H9 (cell line): ENCODE results near the gene PDE1C. TPM values are rescaled to one million over a fixed set of nuclear protein-coding genes. Genes with fewer than 3 reads are reported as not detected.

ENCODE experiments used
- DNase-seq: peaks from one replicate; pipeline ENCODE4 v3.0.0-alpha.2; 2017
- H2AFZ ChIP-seq: one replicate; pipeline ENCODE4 v1.6.1; 2013; ENCODE audit warnings: mild to moderate bottlenecking, low read length, control low read depth, moderate library complexity
- H2AK5ac ChIP-seq: 2 replicates; pipeline ENCODE4 v1.6.1; 2013; ENCODE audit warnings: low read length, control low read depth, mixed read lengths; ENCODE audit not compliant: insufficient read length
- H2BK120ac ChIP-seq: one replicate; pipeline ENCODE4 v1.6.1; 2013; ENCODE audit warnings: low read depth, mild to moderate bottlenecking, low read length, control low read depth, inconsistent platforms; ENCODE audit not compliant: poor library complexity, severe bottlenecking
- H2BK12ac ChIP-seq: 2 replicates; pipeline ENCODE4 v1.6.1; 2013; ENCODE audit warnings: low read length, control low read depth, mixed read lengths, low read depth; ENCODE audit not compliant: insufficient read length
- H2BK15ac ChIP-seq: 2 replicates; pipeline ENCODE4 v1.6.1; 2013; ENCODE audit warnings: low read depth, low read length, control low read depth
- H2BK20ac ChIP-seq: one replicate; pipeline ENCODE4 v1.6.1; 2013; ENCODE audit warnings: low read depth, mild to moderate bottlenecking, low read length, control low read depth, inconsistent platforms; ENCODE audit not compliant: poor library complexity, severe bottlenecking
- H2BK5ac ChIP-seq: 2 replicates; pipeline ENCODE4 v1.6.1; 2013; ENCODE audit warnings: low read length, control low read depth, mixed read lengths; ENCODE audit not compliant: insufficient read length
- H3K14ac ChIP-seq: 2 replicates; pipeline ENCODE4 v1.6.1; 2013; ENCODE audit warnings: low read length, control low read depth; ENCODE audit not compliant: insufficient read depth
- H3K18ac ChIP-seq: 2 replicates; pipeline ENCODE4 v1.6.1; 2013; ENCODE audit warnings: low read depth, mild to moderate bottlenecking, mixed read lengths, low read length, control low read depth; ENCODE audit not compliant: insufficient read length
- H3K23ac ChIP-seq: 2 replicates; pipeline ENCODE4 v1.6.1; 2013; ENCODE audit warnings: low read length, control low read depth, mixed read lengths, low read depth; ENCODE audit not compliant: insufficient read length
- H3K23me2 ChIP-seq: 2 replicates; pipeline ENCODE4 v1.6.1; 2013; ENCODE audit warnings: low read depth, mild to moderate bottlenecking, mixed read lengths, low read length, control low read depth; ENCODE audit not compliant: insufficient read length, poor library complexity, severe bottlenecking
- H3K27ac ChIP-seq: 2 replicates; pipeline ENCODE4 v1.5.1; 2013; ENCODE audit warnings: low read length, control low read depth, mixed read lengths, low read depth; ENCODE audit not compliant: insufficient read length
- H3K27me3 ChIP-seq: 2 replicates; pipeline ENCODE4 v1.6.1; 2013; ENCODE audit warnings: low read length, control low read depth, inconsistent platforms; ENCODE audit not compliant: insufficient read depth
- H3K4ac ChIP-seq: 2 replicates; pipeline ENCODE4 v1.6.1; 2013; ENCODE audit warnings: low read depth, mild to moderate bottlenecking, control low read depth, inconsistent platforms, low read length, moderate library complexity
- H3K4me1 ChIP-seq: 2 replicates; pipeline ENCODE4 v1.6.1; 2013; ENCODE audit warnings: low read length, control low read depth, inconsistent platforms; ENCODE audit not compliant: insufficient read depth
- H3K4me2 ChIP-seq: 2 replicates; pipeline ENCODE4 v1.6.1; 2013; ENCODE audit warnings: low read length, control low read depth, mixed read lengths; ENCODE audit not compliant: insufficient read length, insufficient read depth
- H3K56ac ChIP-seq: 2 replicates; pipeline ENCODE4 v1.6.1; 2013; ENCODE audit warnings: low read depth, mild to moderate bottlenecking, mixed read lengths, low read length, control low read depth; ENCODE audit not compliant: insufficient read length
- H3K79me1 ChIP-seq: 2 replicates; pipeline ENCODE4 v1.6.1; 2013; ENCODE audit warnings: low read depth, mild to moderate bottlenecking, moderate library complexity, low read length, control low read depth, inconsistent platforms; ENCODE audit not compliant: insufficient read depth, poor library complexity, severe bottlenecking
- H3K79me2 ChIP-seq: 2 replicates; pipeline ENCODE4 v1.6.1; 2013; ENCODE audit warnings: low read length, control low read depth, inconsistent platforms; ENCODE audit not compliant: insufficient read depth
- H3K9ac ChIP-seq: 2 replicates; pipeline ENCODE4 v1.6.1; 2013; ENCODE audit warnings: low read length, control low read depth, mixed read lengths; ENCODE audit not compliant: insufficient read length; ENCODE audit errors: extremely low read depth
- H3K9me3 ChIP-seq: one replicate; pipeline ENCODE4 v1.6.1; 2013; ENCODE audit warnings: low read depth, low read length, inconsistent platforms; ENCODE audit not compliant: control insufficient read depth
- H3T11ph ChIP-seq: one replicate; pipeline ENCODE4 v1.6.1; 2013; ENCODE audit warnings: mild to moderate bottlenecking, low read length, control low read depth, inconsistent platforms
- H4K20me1 ChIP-seq: one replicate; pipeline ENCODE4 v1.6.1; 2013; ENCODE audit not compliant: control insufficient read depth, insufficient read length, insufficient read depth
- H4K5ac ChIP-seq: 2 replicates; pipeline ENCODE4 v1.6.1; 2013; ENCODE audit warnings: low read depth, mild to moderate bottlenecking, mixed read lengths, low read length, control low read depth; ENCODE audit not compliant: insufficient read length
- H4K8ac ChIP-seq: replicated peaks from 2 replicates; pipeline ENCODE4 v1.6.1; 2013; ENCODE audit warnings: low read length, control low read depth, mixed read lengths, low read depth; ENCODE audit not compliant: insufficient read length
- H4K91ac ChIP-seq: 2 replicates; pipeline ENCODE4 v1.6.1; 2013; ENCODE audit warnings: low read depth, mild to moderate bottlenecking, moderate library complexity, mixed read lengths, low read length, control low read depth; ENCODE audit not compliant: insufficient read length
- H3K27ac Mint-ChIP-seq, 3 experiments: 2 replicates in 2 of 3; 3 replicates in 1 of 3; pipeline ENCODE4 v1.8.0; 2020 to 2021; ENCODE audit warnings: mixed read lengths in 3 of 3, mild to moderate bottlenecking in 1 of 3, moderate library complexity in 1 of 3
- H3K27me3 Mint-ChIP-seq: 2 replicates; pipeline ENCODE4 v1.8.0; 2021; ENCODE audit warnings: low read depth, mild to moderate bottlenecking, moderate library complexity, mixed read lengths
- H3K36me3 Mint-ChIP-seq, 3 experiments: 2 replicates in 2 of 3; 3 replicates in 1 of 3; pipeline ENCODE4 v1.8.0; 2020 to 2021; ENCODE audit warnings: low read depth in 3 of 3, mixed read lengths in 3 of 3; ENCODE audit not compliant: insufficient read depth in 1 of 3
- H3K4me1 Mint-ChIP-seq, 2 experiments: 2 replicates each; pipeline ENCODE4 v1.8.0; 2020; ENCODE audit warnings: mixed read lengths in 2 of 2
- H3K4me3 Mint-ChIP-seq, 2 experiments: 2 replicates in 1 of 2; 3 replicates in 1 of 2; pipeline ENCODE4 v1.8.0; 2020 to 2021; ENCODE audit warnings: mild to moderate bottlenecking in 2 of 2, mixed read lengths in 2 of 2, moderate library complexity in 1 of 2
- H3K9me3 Mint-ChIP-seq, 2 experiments: 2 replicates in 1 of 2; 3 replicates in 1 of 2; pipeline ENCODE4 v1.8.0; 2020; ENCODE audit warnings: mild to moderate bottlenecking in 2 of 2, mixed read lengths in 2 of 2, moderate library complexity in 1 of 2
- WGBS: extraction: QIAGEN DNeasy Blood & Tissue Kit; methylation state at CpG from one replicate; pipeline ENCODE4 v1.1.7; 2013; ENCODE audit warnings: missing lambda C conversion rate, low lambda C conversion rate, mixed read lengths; ENCODE audit not compliant: insufficient read length; ENCODE audit errors: extremely low coverage; 5-methylcytosine and 5-hydroxymethylcytosine counted together
- total RNA-seq: library from RNA; stranded (reverse); gene quantifications from 2 replicates; pipeline ENCODE4 v1.2.1, GENCODE V29; 2021
- TF ChIP-seq, protein P1 (sequence below): fragments of 200-600 bp; sonication (generic); conservative IDR thresholded peaks from 3 replicates; pipeline ENCODE4 v1.8.0; 2021; ENCODE audit warnings: antibody characterized with exemption, mild to moderate bottlenecking

Gene PDE1C
- total RNA-seq, 1 experiment from 2014 or later: 0.17 TPM

DNA sequence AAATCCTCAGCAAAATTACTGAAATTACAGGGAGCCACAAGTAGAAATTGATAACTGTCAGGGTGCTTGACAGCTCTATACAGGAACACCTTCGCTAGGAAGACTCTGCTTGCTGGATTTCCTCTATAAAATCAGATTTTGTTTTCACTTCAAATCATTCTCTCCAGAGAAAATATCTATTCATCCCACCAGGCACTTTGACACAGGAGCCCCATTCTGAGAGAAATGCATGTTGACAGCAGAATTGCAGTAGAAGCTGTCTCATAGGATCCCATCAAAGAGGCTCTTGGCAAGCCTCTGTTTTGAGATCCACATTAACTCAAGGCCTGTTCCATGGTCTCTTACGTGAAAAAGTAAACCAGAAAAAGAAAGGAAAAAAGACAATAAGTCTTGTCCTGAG, 116.8 kb downstream of the PDE1C start:
- Histone ChIP-seq H3K9me3 (no peaks in the 10 kb centered on the region), H3K4me1 (no peaks in the 10 kb centered on the region), H3K14ac (no peak overlapping the region), H2BK5ac (no peak overlapping the region), H3K4ac (no peak overlapping the region), H3K4me2 (no peak overlapping the region), H3K23me2 (no peaks in the 10 kb centered on the region), H3T11ph (no peak overlapping the region), H3K79me1 (no peaks in the 10 kb centered on the region), H2BK20ac (no peak overlapping the region), H4K20me1 (no peaks in the 10 kb centered on the region), H3K27ac (no peak overlapping the region), H3K27me3 (no peaks in the 10 kb centered on the region), H4K91ac (no peak overlapping the region), H3K23ac (no peak overlapping the region), H3K9ac (no peak overlapping the region), H4K5ac (no peak overlapping the region), H3K79me2 (no peaks in the 10 kb centered on the region), H2AK5ac (no peak overlapping the region), H3K18ac (no peak overlapping the region), H2BK120ac (no peak overlapping the region), H2BK12ac (no peak overlapping the region), H4K8ac (no peak overlapping the region), H3K56ac (no peak overlapping the region), H2BK15ac (no peak overlapping the region), H2AFZ (no peak overlapping the region)
- H3K9me3 Mint-ChIP-seq: no peaks in the 10 kb centered on the region
- H3K27ac Mint-ChIP-seq: no peak overlapping the region
- peaks cover 3% of the 10 kb centered on the region for H3K27me3 Mint-ChIP-seq
- no CpG with 5 or more reads among the region's 2 CpGs for WGBS
- H3K36me3 Mint-ChIP-seq: no peaks in the 10 kb centered on the region
- no peak for DNase-seq
- TF ChIP-seq, protein P1, sequence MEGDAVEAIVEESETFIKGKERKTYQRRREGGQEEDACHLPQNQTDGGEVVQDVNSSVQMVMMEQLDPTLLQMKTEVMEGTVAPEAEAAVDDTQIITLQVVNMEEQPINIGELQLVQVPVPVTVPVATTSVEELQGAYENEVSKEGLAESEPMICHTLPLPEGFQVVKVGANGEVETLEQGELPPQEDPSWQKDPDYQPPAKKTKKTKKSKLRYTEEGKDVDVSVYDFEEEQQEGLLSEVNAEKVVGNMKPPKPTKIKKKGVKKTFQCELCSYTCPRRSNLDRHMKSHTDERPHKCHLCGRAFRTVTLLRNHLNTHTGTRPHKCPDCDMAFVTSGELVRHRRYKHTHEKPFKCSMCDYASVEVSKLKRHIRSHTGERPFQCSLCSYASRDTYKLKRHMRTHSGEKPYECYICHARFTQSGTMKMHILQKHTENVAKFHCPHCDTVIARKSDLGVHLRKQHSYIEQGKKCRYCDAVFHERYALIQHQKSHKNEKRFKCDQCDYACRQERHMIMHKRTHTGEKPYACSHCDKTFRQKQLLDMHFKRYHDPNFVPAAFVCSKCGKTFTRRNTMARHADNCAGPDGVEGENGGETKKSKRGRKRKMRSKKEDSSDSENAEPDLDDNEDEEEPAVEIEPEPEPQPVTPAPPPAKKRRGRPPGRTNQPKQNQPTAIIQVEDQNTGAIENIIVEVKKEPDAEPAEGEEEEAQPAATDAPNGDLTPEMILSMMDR: no peak
- no peak overlapping the region for H3K4me3 Mint-ChIP-seq
- H3K4me1 Mint-ChIP-seq: peaks cover 3% of the 10 kb centered on the region in 2 experiments; a peak in 2 of 4 replicates
